ENCODE measurements around the gene ELL2. TPM values are rescaled to one million over a fixed set of nuclear protein-coding genes. Genes with fewer than 3 reads are reported as not detected.
"Not testable (repeated sequence)": the region's sequence is repeated elsewhere in the genome, so short reads cannot be mapped to it uniquely, and the experiment has no call there.

Gene ELL2
- total RNA-seq, 1 donor from 2014 or later, result 4.6 TPM

DNA sequence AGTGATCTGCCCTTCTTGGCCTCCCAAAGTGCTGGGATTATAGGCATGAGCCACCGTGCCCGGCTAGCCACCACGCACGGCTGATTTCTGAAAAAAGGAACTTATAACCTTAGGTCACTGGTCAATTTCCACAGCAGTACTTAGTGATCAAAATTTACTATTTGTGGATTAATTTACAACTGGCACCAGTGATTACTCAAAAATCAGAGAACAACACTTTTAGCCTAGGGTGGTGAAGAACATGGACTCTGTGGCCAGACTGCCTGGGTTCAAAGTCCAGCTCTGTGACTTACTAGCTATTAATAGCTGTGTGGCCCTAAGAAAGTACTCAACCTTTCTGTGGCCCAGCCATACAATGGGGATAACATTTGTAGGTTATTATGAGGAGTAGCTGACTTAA is 88.3 kb downstream of the ELL2 start:
- Mint-ChIP-seq H3K4me1 (peaks cover 17% of the 10 kb centered on the region), H3K27me3 (ENCODE audit: low read depth) (no peaks in the 10 kb centered on the region), H3K27ac (ENCODE audit: unreplicated experiment) (no peak overlapping the region), H3K4me3 (no peak overlapping the region), H3K9me3 (peaks cover 3% of the 10 kb centered on the region), H3K36me3 (ENCODE audit: low read depth) (no peaks in the 10 kb centered on the region)
- no peak for DNase-seq (ENCODE audit: low read depth, low spot score)
- TF ChIP-seq, protein P1, sequence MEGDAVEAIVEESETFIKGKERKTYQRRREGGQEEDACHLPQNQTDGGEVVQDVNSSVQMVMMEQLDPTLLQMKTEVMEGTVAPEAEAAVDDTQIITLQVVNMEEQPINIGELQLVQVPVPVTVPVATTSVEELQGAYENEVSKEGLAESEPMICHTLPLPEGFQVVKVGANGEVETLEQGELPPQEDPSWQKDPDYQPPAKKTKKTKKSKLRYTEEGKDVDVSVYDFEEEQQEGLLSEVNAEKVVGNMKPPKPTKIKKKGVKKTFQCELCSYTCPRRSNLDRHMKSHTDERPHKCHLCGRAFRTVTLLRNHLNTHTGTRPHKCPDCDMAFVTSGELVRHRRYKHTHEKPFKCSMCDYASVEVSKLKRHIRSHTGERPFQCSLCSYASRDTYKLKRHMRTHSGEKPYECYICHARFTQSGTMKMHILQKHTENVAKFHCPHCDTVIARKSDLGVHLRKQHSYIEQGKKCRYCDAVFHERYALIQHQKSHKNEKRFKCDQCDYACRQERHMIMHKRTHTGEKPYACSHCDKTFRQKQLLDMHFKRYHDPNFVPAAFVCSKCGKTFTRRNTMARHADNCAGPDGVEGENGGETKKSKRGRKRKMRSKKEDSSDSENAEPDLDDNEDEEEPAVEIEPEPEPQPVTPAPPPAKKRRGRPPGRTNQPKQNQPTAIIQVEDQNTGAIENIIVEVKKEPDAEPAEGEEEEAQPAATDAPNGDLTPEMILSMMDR (conservative IDR thresholded peaks at IDR 0.05), result no peak

DNA sequence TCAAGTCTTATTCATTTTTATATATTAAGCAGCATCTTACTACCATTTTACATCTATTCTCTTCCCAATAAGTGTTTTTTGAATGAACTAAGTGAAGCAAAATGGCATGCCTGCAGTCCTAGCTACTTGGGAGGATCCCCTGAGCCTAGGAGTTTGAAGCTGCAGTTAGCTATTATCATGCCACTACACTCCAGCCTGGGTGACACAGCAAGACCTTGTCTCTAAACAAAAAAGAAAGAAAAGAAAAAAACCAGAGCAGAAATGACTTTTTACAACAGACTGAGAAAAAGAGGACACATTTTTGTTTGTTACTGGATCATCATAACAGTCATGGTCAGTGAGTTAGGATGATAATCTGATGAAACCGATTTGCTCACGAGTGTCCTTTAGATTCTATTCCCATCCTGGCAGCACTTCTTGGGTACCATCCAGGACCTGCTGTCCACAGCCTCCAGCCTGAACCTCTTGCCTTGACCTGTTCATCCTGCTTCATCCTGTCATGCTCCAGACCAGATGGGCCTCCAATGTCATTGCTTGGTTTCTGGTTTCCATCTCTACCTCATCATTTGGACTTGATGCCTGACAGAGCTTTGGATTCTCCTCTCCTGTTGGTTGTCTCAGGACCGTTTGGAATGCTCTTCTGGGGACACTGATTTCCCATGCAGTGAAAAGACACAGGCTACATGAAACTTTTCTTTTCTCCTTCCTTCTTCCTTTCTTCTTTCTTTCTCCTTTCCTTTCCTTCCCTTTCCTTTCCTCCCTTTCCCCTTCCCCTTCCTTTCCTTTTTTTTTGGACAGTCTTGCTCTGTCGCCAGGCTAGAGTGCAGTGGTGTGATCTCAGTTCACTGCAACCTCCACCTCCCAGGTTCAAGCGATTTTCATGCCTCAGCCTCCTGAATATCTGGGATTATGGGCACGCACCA is 89.0 kb downstream of the ELL2 start:
- no peak overlapping the region for H3K27ac Mint-ChIP-seq (ENCODE audit: unreplicated experiment)
- H3K4me3 Mint-ChIP-seq, result no peak overlapping the region
- no peaks in the 10 kb centered on the region for H3K36me3 Mint-ChIP-seq (ENCODE audit: low read depth)
- no peaks in the 10 kb centered on the region for H3K27me3 Mint-ChIP-seq (ENCODE audit: low read depth)
- peaks cover 12% of the 10 kb centered on the region for H3K4me1 Mint-ChIP-seq
- TF ChIP-seq, protein P1 (conservative IDR thresholded peaks at IDR 0.05), result no peak
- no peak for DNase-seq (ENCODE audit: low read depth, low spot score)
- H3K9me3 Mint-ChIP-seq, result peaks cover 2% of the 10 kb centered on the region

DNA sequence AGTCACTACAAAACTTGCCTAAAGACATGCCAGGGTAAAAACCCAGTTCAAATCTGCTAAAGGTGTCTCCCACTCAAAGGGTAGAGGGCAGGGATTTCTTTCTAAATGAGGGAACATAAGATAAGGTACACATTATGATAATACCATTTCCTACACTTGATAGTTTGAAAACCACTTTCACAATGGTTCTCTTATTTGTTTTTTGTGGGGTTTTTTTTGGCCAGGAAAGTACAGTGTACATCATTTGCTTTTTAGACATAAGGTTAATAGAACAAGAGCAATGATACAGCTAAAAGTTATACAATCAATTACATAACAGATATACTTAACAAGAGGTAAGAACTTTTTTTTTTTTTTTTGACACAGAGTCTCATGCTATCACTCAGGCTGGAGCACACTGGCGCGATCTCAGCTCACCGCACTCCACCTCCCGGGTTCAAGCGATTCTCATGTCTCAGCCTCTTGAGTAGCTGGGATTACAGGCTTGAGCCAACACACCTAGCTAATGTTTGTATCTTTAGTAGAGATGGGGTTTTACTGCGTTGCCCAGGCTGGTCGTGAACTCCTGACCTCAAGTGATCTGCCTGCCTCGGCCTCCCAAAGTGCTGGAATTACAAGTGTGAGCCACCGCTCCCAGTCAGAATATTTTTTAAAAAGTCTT is 90.4 kb downstream of the ELL2 start:
- H3K36me3 Mint-ChIP-seq (ENCODE audit: low read depth), result no peaks in the 10 kb centered on the region

DNA sequence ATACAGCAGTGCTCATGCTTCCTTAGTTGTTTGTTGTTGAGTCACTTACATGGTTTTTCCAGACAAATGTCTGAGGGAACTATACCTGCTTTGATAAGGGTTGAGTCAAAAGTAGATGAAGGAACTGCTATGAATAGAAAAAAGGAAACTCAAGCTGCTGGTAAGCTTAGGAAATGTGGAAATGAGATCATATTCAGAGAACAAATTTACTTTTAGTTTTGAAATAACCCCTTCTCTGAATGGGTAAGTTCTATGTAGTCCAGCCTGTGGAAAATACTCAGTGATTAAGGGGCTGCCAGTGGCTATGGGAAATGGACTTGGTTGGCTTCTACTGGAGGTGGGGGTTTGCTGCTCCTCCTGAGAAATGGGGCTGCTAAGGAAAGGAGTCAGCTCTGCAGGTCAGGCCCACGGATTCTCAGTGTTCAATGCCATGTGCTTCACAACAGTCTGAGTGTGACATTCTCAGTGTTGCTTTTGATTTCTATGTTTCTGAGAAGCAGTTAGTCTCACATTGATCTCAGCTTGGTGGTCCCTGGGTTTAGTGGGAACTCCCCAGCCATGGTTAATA is 91.5 kb downstream of the ELL2 start:
- TF ChIP-seq, protein P1 (conservative IDR thresholded peaks at IDR 0.05), result no peak
- Mint-ChIP-seq H3K27me3 (ENCODE audit: low read depth) (no peaks in the 10 kb centered on the region), H3K4me3 (no peak overlapping the region), H3K27ac (ENCODE audit: unreplicated experiment) (peak overlapping the region; percentile 19), H3K9me3 (peaks cover 2% of the 10 kb centered on the region), H3K36me3 (ENCODE audit: low read depth) (no peaks in the 10 kb centered on the region), H3K4me1 (peaks cover 16% of the 10 kb centered on the region)
- DNase-seq (ENCODE audit: low read depth, low spot score), result no peak

More for the DNA sequence above, 90.4 kb downstream of the ELL2 start:
- H3K9me3 Mint-ChIP-seq, result peaks cover 2% of the 10 kb centered on the region
- DNase-seq (ENCODE audit: low read depth, low spot score), result no peak
- TF ChIP-seq, protein P1 (conservative IDR thresholded peaks at IDR 0.05), result no peak
- no peak overlapping the region for H3K27ac Mint-ChIP-seq (ENCODE audit: unreplicated experiment)
- H3K27me3 Mint-ChIP-seq (ENCODE audit: low read depth), result no peaks in the 10 kb centered on the region
- no peak overlapping the region for H3K4me3 Mint-ChIP-seq
- peaks cover 6% of the 10 kb centered on the region for H3K4me1 Mint-ChIP-seq

DNA sequence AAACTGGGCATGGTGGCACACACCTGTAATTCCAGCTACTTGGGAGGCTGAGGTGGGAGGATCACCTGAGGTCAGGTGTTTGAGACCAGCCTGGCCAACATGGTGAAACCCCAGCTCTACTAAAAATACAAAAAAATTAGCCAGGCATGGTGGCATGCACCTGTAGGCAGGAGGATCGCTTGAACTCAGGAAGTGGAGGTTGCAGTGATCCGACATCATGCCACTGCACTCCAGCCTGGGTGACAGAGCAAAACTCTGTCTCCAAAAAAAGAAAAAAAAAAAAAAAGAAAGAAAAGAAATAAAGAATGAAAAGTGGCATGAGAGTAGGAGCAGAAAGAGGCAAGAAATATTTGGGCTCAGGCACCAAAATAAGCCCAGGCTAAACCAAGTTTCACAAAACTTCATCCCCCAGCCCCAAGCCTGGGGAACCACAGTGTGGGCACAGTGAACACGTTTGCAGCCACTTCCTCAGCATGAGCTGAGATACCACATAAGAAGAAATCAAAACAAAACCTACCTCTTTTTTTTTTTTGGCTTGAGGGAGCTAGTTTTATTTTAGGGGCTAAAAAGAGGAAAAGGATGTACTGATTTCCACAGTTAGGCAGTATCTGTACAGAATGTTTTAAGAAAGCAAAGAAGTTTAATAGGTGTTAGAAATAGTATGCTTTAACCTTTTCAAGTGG is 92.3 kb downstream of the ELL2 start:
- peaks cover 24% of the 10 kb centered on the region for H3K4me1 Mint-ChIP-seq
- H3K9me3 Mint-ChIP-seq; DNase-seq (ENCODE audit: low read depth, low spot score); H3K27ac Mint-ChIP-seq (ENCODE audit: unreplicated experiment); H3K27me3 Mint-ChIP-seq (ENCODE audit: low read depth); H3K4me3 Mint-ChIP-seq; H3K36me3 Mint-ChIP-seq (ENCODE audit: low read depth): not testable (repeated sequence)

All from neural crest cell (in vitro differentiated cells).